Measurements from ENCODE around the gene CYTH2.

The CYTH2 gene

DNA sequence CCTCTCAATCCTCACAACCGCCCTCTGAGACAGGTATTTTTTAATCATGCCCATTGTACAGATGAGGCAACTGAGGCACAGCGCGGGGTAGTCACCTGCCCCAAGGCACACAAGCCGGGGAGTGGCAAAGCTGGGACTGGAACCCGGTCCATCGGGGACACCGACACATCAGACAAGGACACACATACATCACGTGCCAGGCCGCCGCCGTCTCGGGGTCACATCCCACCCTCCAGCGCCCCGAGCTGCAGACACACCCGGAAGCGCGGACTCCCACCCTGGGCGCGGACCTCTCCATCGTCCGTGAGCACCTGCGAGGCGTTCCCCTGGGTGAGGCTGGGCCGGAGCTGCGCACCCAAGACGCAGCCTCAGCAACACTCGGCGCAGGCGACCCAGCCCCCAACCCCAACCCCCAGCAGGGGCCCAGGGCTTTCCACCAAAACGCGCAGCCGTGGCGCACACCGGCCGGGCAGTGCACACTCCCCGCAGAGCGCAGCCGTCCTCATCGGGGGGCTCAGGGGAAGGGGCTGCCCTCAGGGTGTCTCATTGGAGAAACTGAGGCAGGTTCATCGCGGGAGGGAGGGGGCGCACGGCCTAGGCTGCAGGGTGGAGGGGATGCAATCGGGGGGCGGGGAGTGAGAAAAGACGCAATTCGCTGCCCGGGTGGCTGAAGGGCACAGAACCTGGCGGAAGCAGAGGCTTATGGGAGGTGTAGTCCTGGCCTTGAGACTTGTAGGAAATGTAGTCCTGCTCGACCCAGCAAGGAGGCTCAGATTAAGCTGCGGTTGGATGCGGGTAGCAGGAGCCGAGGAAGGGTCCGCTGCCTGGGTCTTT, 44.3 kb downstream of the CYTH2 start:
- Histone ChIP-seq H3K36me3 (ENCODE audit: control insufficient read depth, low read length) (no peaks in the 10 kb centered on the region), H3K27ac (ENCODE audit: low read depth, low read length) (no peak overlapping the region; the same call in 1 of the 2 replicates), H3F3A (ENCODE audit: control insufficient read depth, insufficient read depth) (peaks cover 16% of the 10 kb centered on the region), H3K9me2 (replicated peaks; ENCODE audit: control insufficient read depth, low read length) (no peaks in the 10 kb centered on the region), H3K9me3 (ENCODE audit: control insufficient read depth, insufficient read depth, low read length) (no peaks in the 10 kb centered on the region), H3K4me2 (ENCODE audit: low read length) (peak overlapping the region; percentile 80), H3K79me2 (ENCODE audit: control insufficient read depth, low read length) (no peaks in the 10 kb centered on the region), H4K20me1 (ENCODE audit: control insufficient read depth, insufficient read depth, low read depth, low read length) (peaks cover 2% of the 10 kb centered on the region; the same call in 1 of the 2 replicates), H3K4me3 (ENCODE audit: low read length) (peak overlapping the region; percentile 87), H3K27me3 (ENCODE audit: control insufficient read depth, low read length) (peaks cover 9% of the 10 kb centered on the region), H3K4me1 (ENCODE audit: control insufficient read depth, low read length) (peaks cover 32% of the 10 kb centered on the region)
- TF ChIP-seq, protein P1, sequence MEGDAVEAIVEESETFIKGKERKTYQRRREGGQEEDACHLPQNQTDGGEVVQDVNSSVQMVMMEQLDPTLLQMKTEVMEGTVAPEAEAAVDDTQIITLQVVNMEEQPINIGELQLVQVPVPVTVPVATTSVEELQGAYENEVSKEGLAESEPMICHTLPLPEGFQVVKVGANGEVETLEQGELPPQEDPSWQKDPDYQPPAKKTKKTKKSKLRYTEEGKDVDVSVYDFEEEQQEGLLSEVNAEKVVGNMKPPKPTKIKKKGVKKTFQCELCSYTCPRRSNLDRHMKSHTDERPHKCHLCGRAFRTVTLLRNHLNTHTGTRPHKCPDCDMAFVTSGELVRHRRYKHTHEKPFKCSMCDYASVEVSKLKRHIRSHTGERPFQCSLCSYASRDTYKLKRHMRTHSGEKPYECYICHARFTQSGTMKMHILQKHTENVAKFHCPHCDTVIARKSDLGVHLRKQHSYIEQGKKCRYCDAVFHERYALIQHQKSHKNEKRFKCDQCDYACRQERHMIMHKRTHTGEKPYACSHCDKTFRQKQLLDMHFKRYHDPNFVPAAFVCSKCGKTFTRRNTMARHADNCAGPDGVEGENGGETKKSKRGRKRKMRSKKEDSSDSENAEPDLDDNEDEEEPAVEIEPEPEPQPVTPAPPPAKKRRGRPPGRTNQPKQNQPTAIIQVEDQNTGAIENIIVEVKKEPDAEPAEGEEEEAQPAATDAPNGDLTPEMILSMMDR (IDR thresholded peaks at IDR 0.05; ENCODE audit: low read depth, low read length, poor library complexity, severe bottlenecking) = no peak
- TF ChIP-seq EZH2phosphoT487 (IDR thresholded peaks at IDR 0.05; ENCODE audit: borderline replicate concordance, low read length) = no peak

DNA sequence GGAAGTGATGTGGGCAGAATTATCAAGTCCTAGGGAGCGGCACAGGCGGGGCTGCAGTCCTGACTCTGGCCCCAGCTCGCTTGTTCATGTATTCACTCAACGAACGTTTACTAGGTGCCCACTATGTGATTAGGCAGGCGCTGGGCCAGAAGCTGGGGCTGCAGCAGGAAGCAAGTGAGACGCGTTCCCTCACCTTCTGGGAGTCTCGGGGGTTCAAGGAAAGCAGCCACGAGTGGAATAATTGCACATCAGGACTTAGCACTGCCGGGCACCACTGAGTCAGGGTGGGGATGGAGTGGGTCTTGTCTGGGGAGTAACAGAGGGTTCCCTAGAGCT, 44.9 kb downstream of the CYTH2 start:
- Histone ChIP-seq H3K79me2 (ENCODE audit: control insufficient read depth, low read length) (no peaks in the 10 kb centered on the region), H3K27ac (ENCODE audit: low read depth, low read length) (no peak overlapping the region), H3F3A (ENCODE audit: control insufficient read depth, insufficient read depth) (peaks cover 16% of the 10 kb centered on the region), H3K4me3 (ENCODE audit: low read length) (peak overlapping the region; percentile 87), H3K4me2 (ENCODE audit: low read length) (peak overlapping the region; percentile 80), H3K9me3 (ENCODE audit: control insufficient read depth, insufficient read depth, low read length) (no peaks in the 10 kb centered on the region), H3K4me1 (ENCODE audit: control insufficient read depth, low read length) (peaks cover 32% of the 10 kb centered on the region), H3K9me2 (replicated peaks; ENCODE audit: control insufficient read depth, low read length) (no peaks in the 10 kb centered on the region), H3K27me3 (ENCODE audit: control insufficient read depth, low read length) (peaks cover 9% of the 10 kb centered on the region), H3K36me3 (ENCODE audit: control insufficient read depth, low read length) (no peaks in the 10 kb centered on the region), H4K20me1 (ENCODE audit: control insufficient read depth, insufficient read depth, low read depth, low read length) (peaks cover 2% of the 10 kb centered on the region; the same call in 1 of the 2 replicates)
- TF ChIP-seq EZH2phosphoT487 (IDR thresholded peaks at IDR 0.05; ENCODE audit: borderline replicate concordance, low read length) = no peak
- TF ChIP-seq, protein P1 (IDR thresholded peaks at IDR 0.05; ENCODE audit: low read depth, low read length, poor library complexity, severe bottlenecking) = no peak

DNA sequence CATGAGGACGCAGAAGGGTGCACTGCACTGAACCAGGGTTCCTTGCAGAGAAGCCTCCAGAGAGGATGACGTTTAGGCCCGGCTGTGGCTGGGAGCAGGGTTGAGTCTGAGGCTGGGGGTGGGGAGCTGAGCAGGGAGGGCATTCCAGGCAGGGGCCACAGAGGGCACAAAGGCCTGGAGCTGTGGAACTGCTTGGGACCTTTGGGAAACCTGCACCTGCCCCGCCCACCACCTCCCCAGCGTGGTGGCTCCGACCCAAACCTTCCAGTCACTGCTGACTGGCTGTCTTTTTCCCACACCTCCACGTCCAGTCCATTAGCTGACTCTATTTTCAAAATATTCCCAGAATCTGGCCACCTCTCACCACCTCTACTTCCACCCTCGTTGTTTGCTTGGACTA, 47.4 kb downstream of the CYTH2 start:
- H3K36me3 ChIP-seq (ENCODE audit: control insufficient read depth, low read length) = no peaks in the 10 kb centered on the region
- no peak overlapping the region for H3K4me2 ChIP-seq (ENCODE audit: low read length)
- no peaks in the 10 kb centered on the region for H3K9me3 ChIP-seq (ENCODE audit: control insufficient read depth, insufficient read depth, low read length)
- peaks cover 21% of the 10 kb centered on the region for H3K4me1 ChIP-seq (ENCODE audit: control insufficient read depth, low read length)
- peaks cover 9% of the 10 kb centered on the region for H3K27me3 ChIP-seq (ENCODE audit: control insufficient read depth, low read length)
- no peak for TF ChIP-seq EZH2phosphoT487 (IDR thresholded peaks at IDR 0.05; ENCODE audit: borderline replicate concordance, low read length)
- TF ChIP-seq, protein P1 (IDR thresholded peaks at IDR 0.05; ENCODE audit: low read depth, low read length, poor library complexity, severe bottlenecking) = no peak
- H3F3A ChIP-seq (ENCODE audit: control insufficient read depth, insufficient read depth) = peaks cover 16% of the 10 kb centered on the region
- no peak overlapping the region for H3K4me3 ChIP-seq (ENCODE audit: low read length)
- no peaks in the 10 kb centered on the region for H3K79me2 ChIP-seq (ENCODE audit: control insufficient read depth, low read length)
- no peaks in the 10 kb centered on the region for H3K9me2 ChIP-seq (replicated peaks; ENCODE audit: control insufficient read depth, low read length)
- H3K27ac ChIP-seq (ENCODE audit: low read depth, low read length) = no peak overlapping the region
- H4K20me1 ChIP-seq (ENCODE audit: control insufficient read depth, insufficient read depth, low read depth, low read length) = peaks cover 2% of the 10 kb centered on the region; the same call in 1 of the 2 replicates

All from DOHH2 (cell line).